Measurements from ENCODE around the gene RAB9B.

DNA sequence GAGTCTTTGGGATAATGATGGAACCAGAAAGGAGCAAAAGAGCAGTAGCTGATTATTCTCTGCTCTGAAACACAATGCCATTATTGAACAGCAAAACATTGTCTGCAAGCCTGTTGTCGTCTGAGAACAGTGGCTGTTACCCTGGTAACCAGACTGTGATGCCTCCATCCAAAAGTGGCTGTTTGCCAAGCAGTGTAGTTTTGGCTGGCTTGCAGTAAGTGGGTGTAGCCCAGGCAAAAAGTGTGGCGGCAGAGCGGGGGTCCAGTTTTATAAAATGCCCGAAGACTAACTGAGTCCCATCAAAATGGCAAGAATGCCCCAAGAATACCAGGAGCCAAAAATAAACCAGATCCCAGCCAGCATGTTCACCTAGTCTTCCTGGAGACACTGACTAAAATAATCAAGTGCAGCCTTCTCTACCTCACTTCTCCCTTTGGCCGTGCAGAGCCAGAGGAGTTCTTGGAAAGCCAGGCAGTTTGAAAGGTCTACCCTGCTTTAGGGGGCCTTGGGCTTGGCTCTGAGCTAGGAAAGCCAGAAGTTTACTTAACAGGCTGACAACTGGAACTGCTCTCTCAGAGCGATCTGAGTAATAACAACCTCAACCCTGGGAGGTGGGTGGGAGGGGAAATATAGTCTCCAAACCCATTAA lies 52.8 kb downstream of the RAB9B start:
- TF ChIP-seq CTCF (IDR thresholded peaks at IDR 0.05; ENCODE audit: poor library complexity, severe bottlenecking) = no peak
- TF ChIP-seq POLR2AphosphoS5 (IDR thresholded peaks at IDR 0.05) = no peak
- no peak for TF ChIP-seq MXI1 (conservative IDR thresholded peaks at IDR 0.05; ENCODE audit: poor library complexity, severe bottlenecking)
